HG02938 (cell line): Measurements from ENCODE around the gene UNC5A.

Source experiments
- ATAC-seq: cut with Tn5 transposase; IDR thresholded peaks from one replicate; pipeline ENCODE4 v1.9.1; 2021; ENCODE audit warnings: mild to moderate bottlenecking, moderate library complexity; ENCODE audit not compliant: unreplicated experiment

UNC5A gene

GRCh38 chr5:176799488-176799887 is 10.9 kb upstream of the UNC5A start:
- no peak for ATAC-seq

- no peak for ATAC-seq
These were observed 10.3 kb upstream of the UNC5A start for GRCh38 chr5:176800024-176800423.

DNA sequence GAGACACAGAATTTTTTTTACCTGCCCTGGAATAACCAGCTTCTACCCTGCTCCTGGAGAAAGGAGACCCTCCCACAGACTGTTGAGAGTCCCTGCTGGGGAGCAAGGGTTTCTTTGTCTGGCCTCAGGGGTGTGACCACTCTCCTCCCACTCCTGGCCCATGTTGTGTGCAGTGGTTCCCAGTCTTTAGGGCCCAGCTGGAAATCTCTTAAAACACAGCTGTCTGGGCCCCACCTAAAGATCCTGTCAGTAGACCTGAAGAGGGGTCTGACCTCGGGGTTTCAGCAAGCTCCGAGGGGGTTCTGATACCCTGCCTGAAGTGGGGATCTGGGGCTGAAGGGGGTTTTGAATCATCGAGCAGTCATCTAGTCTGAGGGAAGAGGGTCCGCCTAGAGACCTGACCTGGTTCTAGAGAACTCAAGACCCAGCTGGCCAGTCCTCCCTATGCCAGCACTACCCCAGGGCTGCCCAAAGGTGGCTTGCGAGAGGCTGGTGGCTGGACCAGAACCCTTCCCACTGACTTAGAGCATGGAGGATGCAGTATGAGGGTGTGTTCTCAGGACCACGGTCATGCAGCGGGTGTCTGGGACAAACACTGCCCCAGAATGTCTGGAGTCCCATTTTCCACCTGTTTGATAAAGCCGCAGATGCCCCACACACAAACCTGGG is 8.1 kb upstream of the UNC5A start:
- ATAC-seq = no peak

DNA sequence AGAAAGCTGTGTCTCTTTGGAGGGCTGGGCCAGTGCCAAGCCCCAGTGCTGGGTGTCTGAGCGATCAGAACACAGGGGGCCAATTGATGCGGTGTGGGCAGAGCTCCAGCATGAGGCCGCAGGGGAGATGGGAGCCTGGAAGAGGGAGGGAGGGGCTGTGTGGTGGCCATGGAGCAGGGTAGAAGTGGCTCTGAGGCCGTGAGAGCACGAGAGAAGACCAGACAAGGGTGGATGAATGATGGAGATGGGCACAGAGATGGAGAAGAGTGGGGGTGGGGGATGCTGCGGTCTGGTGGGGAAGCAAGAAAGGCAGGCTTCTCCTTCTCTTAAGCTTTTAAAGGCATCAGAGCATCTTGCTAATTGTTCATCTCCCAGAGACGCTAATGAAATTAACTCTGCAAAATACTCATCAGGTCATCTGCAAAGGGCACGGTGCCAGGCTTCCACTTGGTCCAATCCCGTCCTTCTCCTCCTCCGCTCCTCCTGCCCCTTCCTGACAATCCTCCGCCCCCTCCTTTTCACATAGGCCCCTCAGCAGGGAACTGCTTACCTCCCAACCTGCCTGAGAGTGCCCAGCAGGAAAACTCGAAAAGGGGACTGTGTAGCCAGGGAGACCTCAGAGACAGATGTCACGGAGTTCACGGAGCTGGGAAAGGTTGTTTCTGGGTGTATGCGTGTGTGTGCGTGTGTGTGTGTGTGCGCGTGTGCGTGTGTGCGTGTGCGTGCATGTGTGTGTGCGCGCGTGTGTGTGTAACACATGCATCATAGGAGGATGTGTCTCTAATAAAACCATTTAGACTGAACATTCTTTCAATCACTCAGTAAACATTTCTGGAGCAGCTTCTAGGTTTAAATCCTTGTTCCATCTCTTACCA is 7.1 kb upstream of the UNC5A start:
- no peak for ATAC-seq

DNA sequence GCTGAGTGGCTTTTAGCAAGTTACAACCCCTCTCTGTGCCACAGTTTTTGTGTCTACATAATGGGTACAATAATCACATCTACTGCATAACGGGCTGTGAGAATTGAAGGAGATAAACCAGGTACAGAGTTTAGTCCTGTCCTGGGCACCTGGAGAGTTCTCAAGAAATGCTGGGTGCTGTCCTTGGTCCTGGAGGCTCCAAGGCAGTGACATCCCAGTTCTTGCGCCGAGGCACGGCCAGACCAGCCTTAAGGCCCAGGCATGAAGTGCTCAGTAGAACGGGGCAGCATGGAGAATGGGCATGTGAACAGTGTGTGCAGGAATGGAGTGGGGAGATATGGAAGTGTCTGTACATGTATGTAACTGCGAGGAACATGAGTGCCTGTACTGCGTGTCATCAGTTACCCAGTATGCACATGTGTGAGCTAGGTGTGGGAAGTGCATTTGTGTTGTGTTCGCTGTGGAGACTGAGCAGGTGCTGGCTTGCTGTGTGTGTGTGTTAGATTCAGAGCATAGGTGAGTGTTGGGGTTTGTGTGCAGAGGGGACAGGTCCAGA is 6.3 kb upstream of the UNC5A start:
- ATAC-seq = no peak

DNA sequence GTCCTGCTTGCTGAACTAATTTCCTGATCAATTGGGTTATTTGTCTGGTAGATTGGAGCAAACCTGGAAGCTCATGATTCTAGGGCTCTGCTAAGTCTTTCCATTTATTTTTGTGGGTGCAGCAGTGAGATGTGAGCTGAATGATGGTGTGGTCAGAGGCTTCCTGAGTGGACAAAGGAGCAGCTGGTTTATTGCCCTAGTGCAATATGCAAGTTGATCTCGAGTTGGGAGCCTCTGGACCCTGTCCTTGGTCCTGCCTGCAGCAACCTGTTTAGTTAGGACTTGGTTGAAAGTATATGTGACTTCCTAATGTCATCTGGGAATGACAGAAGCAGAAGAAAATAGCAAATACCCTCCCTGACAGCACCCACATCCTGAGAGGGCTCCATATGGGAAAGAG is 4.2 kb upstream of the UNC5A start:
- no peak for ATAC-seq

- no peak for ATAC-seq
These were observed 747 bp upstream of the UNC5A start for GRCh38 chr5:176809544-176810080.

DNA sequence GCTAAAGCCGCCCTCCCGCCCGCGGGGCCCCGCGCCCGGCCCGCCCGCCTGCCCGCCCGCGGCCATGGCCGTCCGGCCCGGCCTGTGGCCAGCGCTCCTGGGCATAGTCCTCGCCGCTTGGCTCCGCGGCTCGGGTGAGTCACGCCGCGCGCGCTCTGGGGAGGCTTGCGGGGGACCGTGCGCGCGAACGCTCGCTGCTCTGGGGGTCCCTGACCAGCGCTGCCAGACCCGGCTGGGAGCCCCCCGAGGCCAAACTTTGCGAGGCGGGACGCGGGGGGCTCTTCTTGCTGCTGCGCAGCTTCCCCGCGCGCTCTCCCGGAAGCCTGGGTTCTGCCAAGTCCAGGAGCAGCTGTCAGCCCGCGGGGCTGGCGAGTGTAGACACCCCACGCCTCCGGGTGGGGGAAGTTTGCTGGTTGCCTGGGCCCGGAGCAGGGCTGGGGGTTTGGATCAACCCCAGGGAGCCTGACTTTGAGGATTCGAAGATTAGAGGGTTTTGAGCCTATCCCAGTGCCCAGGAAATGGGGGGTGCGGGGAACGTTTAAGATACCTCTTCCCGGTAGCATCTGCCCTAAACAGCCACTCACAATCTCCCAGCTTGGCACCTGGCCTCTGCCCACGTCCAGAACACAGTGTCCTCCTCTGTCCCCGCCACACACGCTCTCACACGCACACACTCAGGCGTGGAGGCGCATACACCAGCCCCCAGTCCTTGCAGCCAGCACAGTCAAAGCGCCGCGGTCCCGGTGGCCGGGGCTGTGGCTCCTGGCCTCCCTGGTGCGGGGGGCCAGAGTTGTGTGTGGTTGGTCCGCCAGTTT is 535 bp downstream of the UNC5A start:
- ATAC-seq = no peak

- no peak for ATAC-seq
These were observed 2.2 kb downstream of the UNC5A start for GRCh38 chr5:176812269-176813259.

DNA sequence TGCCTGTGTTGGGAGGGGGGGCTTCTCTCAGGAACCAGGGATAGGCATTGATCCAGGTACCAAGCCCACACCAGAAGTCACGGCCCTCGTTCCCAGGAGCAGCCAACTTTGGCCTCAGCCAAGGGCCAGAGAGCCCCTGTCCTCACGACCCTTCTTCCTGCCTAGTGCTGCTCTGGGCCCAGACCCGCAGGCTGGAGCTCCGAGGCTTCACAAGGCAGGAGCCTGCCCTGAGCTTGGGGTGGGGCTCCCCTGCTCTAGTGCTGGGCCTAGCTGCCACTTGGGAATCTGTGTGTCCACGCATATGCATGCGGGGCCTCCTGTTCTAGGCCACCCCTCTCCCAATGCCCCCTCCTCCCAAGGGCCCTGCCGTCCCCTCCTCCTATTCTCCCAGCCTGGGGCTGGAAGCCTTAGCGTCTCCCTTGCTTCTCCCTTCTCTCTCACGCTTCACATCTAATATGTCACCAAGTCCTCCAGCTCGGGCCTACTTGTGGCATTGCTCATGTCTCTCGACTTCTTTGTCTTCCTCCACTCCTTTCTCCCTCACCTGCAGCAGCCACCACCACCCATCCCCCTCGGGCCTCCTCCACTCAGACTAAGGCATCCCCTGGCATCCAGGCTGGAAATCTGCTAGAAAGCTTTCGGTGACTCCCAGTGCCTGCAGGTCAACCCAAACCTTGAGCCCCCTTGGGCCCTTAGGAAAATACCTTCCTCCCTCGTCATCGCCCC is 3.4 kb downstream of the UNC5A start:
- no peak for ATAC-seq

DNA sequence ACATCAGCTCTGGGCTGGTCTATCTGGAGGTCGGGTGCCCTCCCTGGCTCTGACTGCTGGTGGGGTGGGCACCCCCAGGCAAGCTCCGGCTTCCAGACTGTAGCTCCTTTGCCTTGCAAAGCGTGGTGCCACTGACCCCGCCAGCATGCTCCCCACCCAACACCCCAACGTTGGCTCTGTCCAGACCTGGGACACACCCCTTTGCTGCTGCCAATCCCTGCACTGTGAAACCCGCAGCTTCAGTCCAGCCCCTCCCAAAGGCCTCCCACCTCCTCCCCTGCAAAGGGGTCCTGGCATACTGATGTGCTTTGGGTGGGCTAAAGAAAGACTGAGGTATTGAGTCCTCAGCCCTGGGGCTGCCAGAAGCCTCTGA is 3.9 kb downstream of the UNC5A start:
- ATAC-seq = no peak

DNA sequence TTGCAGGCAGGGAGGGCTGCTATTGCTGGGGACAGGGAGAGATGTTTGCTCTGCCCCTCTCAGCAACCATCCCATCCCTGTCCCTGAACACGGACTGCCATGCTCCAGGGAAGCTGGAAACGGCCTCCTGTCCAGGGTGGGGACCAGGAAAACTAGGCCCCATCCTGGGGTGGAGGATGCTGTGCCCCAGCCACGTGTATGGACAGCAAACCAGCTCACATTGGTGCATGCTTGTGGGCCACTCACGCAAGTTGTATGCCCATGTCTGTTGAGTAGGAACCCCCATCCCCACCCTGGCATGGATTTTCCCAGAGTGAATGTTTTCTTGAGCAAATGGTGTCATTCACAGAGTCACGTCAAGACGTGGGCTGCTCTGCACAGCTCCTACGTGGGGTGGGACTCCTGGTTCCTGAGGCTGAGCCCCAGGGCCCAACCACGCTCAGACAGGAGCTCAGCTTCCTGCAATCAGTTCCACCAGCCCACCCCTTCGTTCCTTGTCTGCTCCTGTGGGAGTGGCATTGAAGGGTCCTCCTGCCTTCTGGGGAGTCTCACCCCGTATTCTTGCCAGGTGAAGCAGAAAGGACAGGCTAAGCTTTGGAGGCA is 4.6 kb downstream of the UNC5A start:
- ATAC-seq = no peak

DNA sequence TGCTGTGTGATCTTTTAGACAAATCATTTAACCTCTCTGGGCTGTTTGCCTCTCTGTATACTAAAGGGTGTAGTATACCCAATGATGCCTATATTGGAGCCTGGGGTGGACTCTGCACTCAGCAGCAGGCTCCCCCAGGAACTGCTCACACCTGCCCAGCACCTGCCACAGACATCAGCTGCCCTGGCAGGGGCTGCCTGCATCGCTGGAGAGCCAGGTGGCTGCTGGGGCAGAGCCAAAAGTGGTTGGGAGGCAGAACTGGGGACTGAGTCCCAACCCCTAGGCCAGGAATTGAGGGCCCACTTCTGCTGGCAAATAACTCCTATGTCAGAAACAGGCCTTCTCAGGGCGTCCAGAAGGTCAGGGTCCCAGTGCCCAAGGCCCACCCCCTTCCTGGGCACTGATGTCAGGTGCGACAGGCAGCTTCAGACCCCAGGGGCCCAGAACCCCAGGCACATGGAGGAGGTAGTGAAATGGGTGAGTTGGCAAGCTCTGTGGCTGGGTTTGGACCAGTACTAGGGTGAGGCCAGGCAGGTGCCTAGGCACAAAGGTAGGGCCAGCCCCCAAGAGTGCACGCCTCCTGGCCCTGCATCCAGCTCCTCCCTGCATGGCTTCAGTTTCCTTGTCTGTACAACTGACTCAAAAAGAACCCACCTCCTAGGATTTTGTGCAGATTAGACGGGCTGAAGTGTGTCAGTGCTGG is 5.8 kb downstream of the UNC5A start:
- no peak for ATAC-seq

- ATAC-seq = no peak
These were observed 6.5 kb downstream of the UNC5A start for GRCh38 chr5:176816791-176817347.

DNA sequence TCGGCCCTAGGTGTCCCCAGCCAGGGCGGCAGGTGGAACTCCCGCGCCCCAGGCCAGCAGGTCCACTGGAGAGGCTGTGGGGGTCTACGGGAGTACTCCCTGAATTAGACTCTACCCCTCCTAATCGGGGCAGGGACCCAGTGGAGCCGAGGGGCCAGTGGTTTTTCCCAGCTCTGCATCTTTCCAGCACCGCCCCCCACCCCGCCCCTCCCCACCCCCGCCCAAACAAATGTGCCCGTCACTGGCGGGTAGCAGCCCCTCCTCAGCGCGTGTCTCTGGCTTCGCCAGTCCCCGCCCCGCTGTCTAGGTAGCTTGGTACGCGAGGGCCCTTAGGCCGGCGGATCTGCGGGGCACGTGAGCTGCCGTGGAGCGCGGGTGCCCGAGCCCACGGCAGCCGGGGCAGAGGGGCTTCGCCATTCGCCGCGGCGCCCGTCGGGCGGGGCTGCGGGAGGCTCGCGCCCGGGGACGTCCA is 7.0 kb downstream of the UNC5A start:
- ATAC-seq = no peak

DNA sequence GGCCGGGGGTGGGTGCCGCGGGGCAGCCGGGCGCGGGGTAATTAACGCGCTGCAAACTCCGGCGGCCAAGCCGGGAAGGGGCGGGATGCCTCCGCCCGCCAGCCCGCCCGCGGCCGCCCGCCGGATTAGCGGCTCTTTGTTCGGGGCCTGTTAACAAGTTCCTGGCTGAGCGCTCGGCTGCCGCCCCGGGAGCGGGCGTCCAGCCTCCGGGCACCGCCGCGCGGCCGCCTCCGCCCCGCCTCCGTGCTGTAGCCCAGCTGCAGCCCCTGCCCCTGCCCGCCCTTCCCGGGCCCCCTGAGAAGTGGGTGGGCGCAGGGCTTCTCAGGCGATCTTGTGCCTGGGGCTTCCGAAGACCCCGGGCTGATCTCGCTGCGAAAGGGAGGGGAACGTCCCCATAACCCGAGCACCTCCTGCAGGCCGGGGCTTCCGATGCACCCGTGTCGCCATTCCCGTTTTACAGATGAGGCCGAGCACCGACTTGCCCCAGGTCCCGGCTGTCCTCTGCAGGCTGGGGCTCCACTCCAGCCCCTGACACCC is 7.5 kb downstream of the UNC5A start:
- ATAC-seq = peak; percentile 25

GRCh38 chr5:176818391-176819098 is 8.2 kb downstream of the UNC5A start:
- ATAC-seq = peak; percentile 63
